Measurements from ENCODE around the gene SND1.

DNA sequence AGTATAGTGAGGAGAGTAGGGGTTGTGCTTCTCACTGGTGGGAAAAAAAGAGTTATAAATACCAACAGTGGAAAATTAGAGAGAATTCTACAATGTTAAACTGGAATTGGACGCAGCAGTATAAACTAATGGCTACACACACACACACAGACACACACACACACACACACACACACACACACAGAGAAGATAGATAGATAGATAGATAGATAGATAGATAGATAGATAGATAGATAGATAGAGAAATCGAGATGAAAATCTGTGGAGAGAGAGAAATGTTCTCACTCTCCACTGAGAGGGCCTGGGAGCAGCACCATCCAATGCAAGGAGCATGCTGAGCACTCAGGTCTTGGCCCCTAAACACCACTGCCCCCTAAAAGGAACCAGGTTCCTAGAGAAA is 479.1 kb downstream of the SND1 start:
- TF ChIP-seq TARDBP (IDR thresholded peaks at IDR 0.05) (no peak), FOXM1 (IDR thresholded peaks at IDR 0.05; ENCODE audit: borderline replicate concordance) (no peak), BHLHE40 (IDR thresholded peaks at IDR 0.05; ENCODE audit: borderline replicate concordance) (no peak), HDGF (IDR thresholded peaks at IDR 0.05; ENCODE audit: borderline replicate concordance) (no peak), ELF4 (IDR thresholded peaks at IDR 0.05) (no peak), SUZ12 (IDR thresholded peaks at IDR 0.05) (no peak), FOXK2 (IDR thresholded peaks at IDR 0.05) (no peak), ZNF384 (IDR thresholded peaks at IDR 0.05) (no peak), NFRKB (IDR thresholded peaks at IDR 0.05) (no peak), SP1 (IDR thresholded peaks at IDR 0.05) (no peak), FOXA1 (IDR thresholded peaks at IDR 0.05) (no peak), CTBP1 (IDR thresholded peaks at IDR 0.05; ENCODE audit: borderline replicate concordance) (no peak)
- TF ChIP-seq, protein P1, sequence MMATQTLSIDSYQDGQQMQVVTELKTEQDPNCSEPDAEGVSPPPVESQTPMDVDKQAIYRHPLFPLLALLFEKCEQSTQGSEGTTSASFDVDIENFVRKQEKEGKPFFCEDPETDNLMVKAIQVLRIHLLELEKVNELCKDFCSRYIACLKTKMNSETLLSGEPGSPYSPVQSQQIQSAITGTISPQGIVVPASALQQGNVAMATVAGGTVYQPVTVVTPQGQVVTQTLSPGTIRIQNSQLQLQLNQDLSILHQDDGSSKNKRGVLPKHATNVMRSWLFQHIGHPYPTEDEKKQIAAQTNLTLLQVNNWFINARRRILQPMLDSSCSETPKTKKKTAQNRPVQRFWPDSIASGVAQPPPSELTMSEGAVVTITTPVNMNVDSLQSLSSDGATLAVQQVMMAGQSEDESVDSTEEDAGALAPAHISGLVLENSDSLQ (IDR thresholded peaks at IDR 0.05) = no peak
